ENCODE data around the gene SHF. TPM values are rescaled to one million over a fixed set of nuclear protein-coding genes. Genes with fewer than 3 reads are reported as not detected.

The SHF gene
- total and polyA plus RNA-seq, 2 donors (not counting 3 experiments of a cell fraction or from before 2014, with no cell fraction given): 2.8 to 5.2 TPM

GRCh38 chr15:45234562-45235235 is 46.9 kb upstream of the SHF start:
- Histone ChIP-seq H3K4me2 (ENCODE audit: insufficient read depth, low read length) (no peak overlapping the region), H3K9me3 (replicated peaks; ENCODE audit: control insufficient read depth, insufficient read depth, low read length) (no peaks in the 10 kb centered on the region), H3K27ac (ENCODE audit: insufficient read depth, low read depth, low read length) (no peak overlapping the region), H3K27me3 (ENCODE audit: control insufficient read depth in 2 of 2, insufficient read depth in 2 of 2, low read length in 2 of 2) (no peaks in the 10 kb centered on the region), H3K4me3 (replicated peaks in 1 of 3; ENCODE audit: insufficient read depth in 1 of 3, low read depth in 1 of 3, low read length in 3 of 3) (no peak overlapping the region), H3K9me1 (replicated peaks; ENCODE audit: control insufficient read depth, extremely low read depth, insufficient read depth, low read length) (no peaks in the 10 kb centered on the region), H3K9ac (replicated peaks; ENCODE audit: extremely low read depth, insufficient read depth, low read length) (no peak overlapping the region), H4K20me1 (replicated peaks; ENCODE audit: control insufficient read depth, extremely low read depth, insufficient read depth, low read length) (no peaks in the 10 kb centered on the region), H3K36me3 (ENCODE audit: control insufficient read depth in 2 of 2, extremely low read depth in 1 of 2, insufficient read depth in 2 of 2, low read length in 2 of 2) (no peaks in the 10 kb centered on the region), H2AFZ (ENCODE audit: low read depth, low read length) (no peak overlapping the region), H3K79me2 (ENCODE audit: control insufficient read depth, insufficient read depth, low read length) (no peaks in the 10 kb centered on the region), H3K4me1 (ENCODE audit: control insufficient read depth, extremely low read depth, insufficient read depth, low read length) (no peaks in the 10 kb centered on the region)
- ChIA-PET POLR2A (no interaction called here), CTCF (no interaction called here)
- dilution Hi-C loops (cut with MboI; ENCODE audit: extremely low pct_ligation_motif_present, low sequenced_read_pairs) (no loop called here), intact Hi-C loops (cut with micrococcal nuclease) (no loop called here)
- FAIRE-seq (no peak), DNase-seq (ENCODE audit: low read depth, low spot score) (no peak)
- TF ChIP-seq MYC (IDR thresholded peaks at IDR 0.05; ENCODE audit: low read depth, low read length): no peak
- TF ChIP-seq POLR2AphosphoS5 (IDR thresholded peaks at IDR 0.05; ENCODE audit: insufficient read depth, low read depth, low read length): no peak
- TF ChIP-seq MAX (IDR thresholded peaks at IDR 0.05; ENCODE audit: insufficient read depth, insufficient read length): no peak
- no peak for TF ChIP-seq GATA2 (IDR thresholded peaks at IDR 0.05; ENCODE audit: insufficient read depth, insufficient read length, low read depth, low read length)
- TF ChIP-seq FOS (IDR thresholded peaks at IDR 0.05; ENCODE audit: borderline replicate concordance, insufficient read depth, low read length): no peak
- TF ChIP-seq CTCF (IDR thresholded peaks at IDR 0.05; ENCODE audit: extremely low read depth in 1 of 2, insufficient read depth in 1 of 2, low read depth in 1 of 2, low read length in 2 of 2): no peak
- no peak for TF ChIP-seq POLR2A (IDR thresholded peaks at IDR 0.05; ENCODE audit: low read depth, low read length)
- TF ChIP-seq JUN (IDR thresholded peaks at IDR 0.05; ENCODE audit: borderline replicate concordance, insufficient read depth, insufficient read length, low read depth): no peak
- TF ChIP-seq EZH2 (IDR thresholded peaks at IDR 0.05; ENCODE audit: borderline replicate concordance, low read depth, low read length, severe bottlenecking): no peak
- no TSS peak for BruUV-seq (replicated peaks)

All from endothelial cell of umbilical vein (primary cell).